Ishikawa (cell line): ENCODE measurements around the gene NIPSNAP3A.

Experiments used
- CEBPB ChIP-seq: IDR thresholded peaks from 2 replicates; pipeline ENCODE4 v1.6.1; 2012
- CREB1 ChIP-seq: IDR thresholded peaks from 2 replicates; pipeline ENCODE4 v1.6.1; 2012; ENCODE audit warnings: low read depth
- EGR1 ChIP-seq: IDR thresholded peaks from 2 replicates; pipeline ENCODE4 v1.6.1; 2012
- EP300 ChIP-seq: IDR thresholded peaks from 2 replicates; pipeline ENCODE4 v1.6.1; 2012; ENCODE audit warnings: borderline replicate concordance
- FOXM1 ChIP-seq: IDR thresholded peaks from 2 replicates; pipeline ENCODE4 v1.6.1; 2012; ENCODE audit warnings: low read depth, borderline replicate concordance
- MAX ChIP-seq: IDR thresholded peaks from 2 replicates; pipeline ENCODE4 v1.6.1; 2012
- NFIC ChIP-seq: IDR thresholded peaks from 2 replicates; pipeline ENCODE4 v1.6.1; 2012
- RAD21 ChIP-seq: IDR thresholded peaks from 2 replicates; pipeline ENCODE4 v1.6.1; 2012; ENCODE audit warnings: low read depth
- REST ChIP-seq: IDR thresholded peaks from 2 replicates; pipeline ENCODE4 v1.6.1; 2012; ENCODE audit warnings: low read depth, mild to moderate bottlenecking
- TAF1 ChIP-seq: IDR thresholded peaks from 2 replicates; pipeline ENCODE4 v1.6.1; 2012; ENCODE audit warnings: low read depth, mild to moderate bottlenecking
- TCF12 ChIP-seq: IDR thresholded peaks from 2 replicates; pipeline ENCODE4 v1.6.1; 2012; ENCODE audit warnings: low read depth
- TEAD4 ChIP-seq: IDR thresholded peaks from 2 replicates; pipeline ENCODE4 v1.6.1; 2012
- USF1 ChIP-seq: IDR thresholded peaks from 2 replicates; pipeline ENCODE4 v1.6.1; 2012
- YY1 ChIP-seq: IDR thresholded peaks from 2 replicates; pipeline ENCODE4 v1.6.1; 2012; ENCODE audit warnings: low read depth
- ZBTB7A ChIP-seq: IDR thresholded peaks from 2 replicates; pipeline ENCODE4 v1.6.1; 2012; ENCODE audit warnings: low read depth

NIPSNAP3A gene

GRCh38 chr9:104795082-104795481, 47.6 kb downstream of the NIPSNAP3A start:
- no peak for TF ChIP-seq USF1

- TF ChIP-seq REST (no peak), YY1 (no peak), ZBTB7A (no peak), RAD21 (no peak), EP300 (no peak), USF1 (no peak), NFIC (no peak), FOXM1 (no peak), CREB1 (no peak), TCF12 (no peak), MAX (no peak), EGR1 (no peak), TAF1 (no peak), CEBPB (no peak), TEAD4 (no peak)
Measured at GRCh38 chr9:104795857-104796256, 48.4 kb downstream of the NIPSNAP3A start.

GRCh38 chr9:104798209-104798995, 50.9 kb downstream of the NIPSNAP3A start:
- TF ChIP-seq REST (no peak), NFIC (no peak), TEAD4 (no peak), YY1 (no peak), TCF12 (no peak), CREB1 (no peak), TAF1 (no peak), MAX (no peak), USF1 (no peak), FOXM1 (no peak), CEBPB (no peak), EP300 (no peak), ZBTB7A (no peak), EGR1 (no peak), RAD21 (no peak)

GRCh38 chr9:104800068-104800785, 52.7 kb downstream of the NIPSNAP3A start:
- TF ChIP-seq MAX, result no peak
- TF ChIP-seq TCF12, result no peak
- TF ChIP-seq FOXM1, result no peak
- TF ChIP-seq REST, result no peak
- no peak for TF ChIP-seq EGR1
- no peak for TF ChIP-seq ZBTB7A
- TF ChIP-seq USF1, result no peak
- TF ChIP-seq YY1, result no peak
- no peak for TF ChIP-seq RAD21
